Fibroblast of peridontal ligament (primary cell): ENCODE measurements around the gene UBXN7.
"Not testable (repeated sequence)": the region's sequence is repeated elsewhere in the genome, so short reads cannot be mapped to it uniquely, and the experiment has no call there.

Experiments
- DNase-seq: peaks from one replicate; pipeline ENCODE4 v3.0.0-alpha.2; 2010; ENCODE audit errors: extremely low read depth

UBXN7 gene, protein sequence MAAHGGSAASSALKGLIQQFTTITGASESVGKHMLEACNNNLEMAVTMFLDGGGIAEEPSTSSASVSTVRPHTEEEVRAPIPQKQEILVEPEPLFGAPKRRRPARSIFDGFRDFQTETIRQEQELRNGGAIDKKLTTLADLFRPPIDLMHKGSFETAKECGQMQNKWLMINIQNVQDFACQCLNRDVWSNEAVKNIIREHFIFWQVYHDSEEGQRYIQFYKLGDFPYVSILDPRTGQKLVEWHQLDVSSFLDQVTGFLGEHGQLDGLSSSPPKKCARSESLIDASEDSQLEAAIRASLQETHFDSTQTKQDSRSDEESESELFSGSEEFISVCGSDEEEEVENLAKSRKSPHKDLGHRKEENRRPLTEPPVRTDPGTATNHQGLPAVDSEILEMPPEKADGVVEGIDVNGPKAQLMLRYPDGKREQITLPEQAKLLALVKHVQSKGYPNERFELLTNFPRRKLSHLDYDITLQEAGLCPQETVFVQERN

DNA sequence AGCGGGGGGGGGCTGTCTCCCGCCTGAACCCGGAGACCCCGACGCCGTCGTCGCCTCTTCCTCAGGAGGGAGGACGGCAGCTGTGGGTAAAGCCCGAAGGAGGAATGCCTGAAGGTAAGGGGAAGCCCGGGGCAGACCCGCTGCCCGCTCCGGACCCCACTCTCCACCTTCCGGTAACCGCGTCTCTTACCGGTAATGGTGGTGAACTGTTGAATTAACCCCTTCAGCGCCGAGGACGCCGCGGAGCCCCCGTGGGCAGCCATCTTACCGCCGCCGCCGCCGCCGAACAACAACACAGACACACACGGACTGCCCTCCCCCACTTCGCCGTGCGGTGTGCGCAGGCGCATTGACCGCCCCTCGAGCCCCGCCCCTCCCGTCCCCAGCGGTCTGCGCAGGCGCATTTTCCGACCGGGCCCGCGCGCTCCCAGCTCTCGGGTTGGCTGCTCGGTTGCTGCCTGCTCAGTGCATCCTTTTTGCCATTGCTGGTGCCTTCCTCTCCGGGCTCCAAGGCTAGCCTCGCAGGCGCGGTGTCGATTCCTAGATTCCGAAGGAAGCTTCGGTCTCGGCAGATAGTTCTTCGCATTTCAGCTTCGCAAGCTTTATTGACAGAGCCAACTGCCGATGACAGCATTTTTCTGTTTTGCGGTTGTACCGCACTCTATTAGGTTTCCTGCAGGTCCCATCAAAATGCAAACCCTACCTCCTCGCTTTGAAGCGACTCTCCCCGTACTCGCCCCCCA is at the start of gene UBXN7:
Gene UBXN7 (minus strand): TSS at position 291 of the 743 bp plus-strand sequence. CDS start 28 bp downstream, at position 263.
- peak; percentile 89 for DNase-seq

DNA sequence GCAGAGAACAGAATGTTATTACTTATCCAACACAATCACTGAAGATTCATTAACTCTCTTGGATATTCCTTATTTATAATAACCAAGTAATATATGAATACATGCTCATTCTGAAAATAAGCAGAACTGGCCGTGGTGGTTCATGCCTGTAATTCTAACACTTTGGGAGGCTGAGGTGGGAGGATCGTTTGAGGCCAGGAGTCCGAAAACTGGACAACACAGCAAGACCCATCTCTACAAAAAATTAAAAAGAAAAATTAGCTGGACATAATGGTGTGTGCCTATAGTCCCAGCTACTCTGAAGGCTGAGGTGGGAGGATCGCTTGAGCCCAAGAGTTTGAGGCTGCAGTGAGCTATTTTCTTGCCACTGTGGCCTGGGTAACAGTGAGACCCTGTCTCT is 45.5 kb upstream of the UBXN7 start:
- DNase-seq, result no peak

DNA sequence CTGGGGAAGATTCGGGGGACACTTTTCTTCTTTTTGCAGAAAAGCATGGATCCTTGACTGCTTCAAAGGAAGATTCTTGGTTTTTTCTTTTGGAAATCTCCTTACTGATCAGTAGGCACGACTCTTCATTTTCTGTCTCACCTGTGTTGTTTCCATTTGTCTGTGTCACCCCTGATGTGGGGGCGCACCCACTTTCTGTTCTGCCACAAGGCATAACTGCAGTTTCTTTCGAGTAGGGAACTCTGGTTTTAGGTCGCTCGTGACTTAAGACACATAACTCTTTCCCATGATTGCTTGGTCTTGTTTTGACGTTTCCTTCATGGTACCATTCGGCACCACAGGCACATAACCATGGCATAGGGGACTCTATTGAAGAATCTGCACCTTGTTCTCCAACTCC is 40.1 kb upstream of the UBXN7 start:
- no peak for DNase-seq

DNA sequence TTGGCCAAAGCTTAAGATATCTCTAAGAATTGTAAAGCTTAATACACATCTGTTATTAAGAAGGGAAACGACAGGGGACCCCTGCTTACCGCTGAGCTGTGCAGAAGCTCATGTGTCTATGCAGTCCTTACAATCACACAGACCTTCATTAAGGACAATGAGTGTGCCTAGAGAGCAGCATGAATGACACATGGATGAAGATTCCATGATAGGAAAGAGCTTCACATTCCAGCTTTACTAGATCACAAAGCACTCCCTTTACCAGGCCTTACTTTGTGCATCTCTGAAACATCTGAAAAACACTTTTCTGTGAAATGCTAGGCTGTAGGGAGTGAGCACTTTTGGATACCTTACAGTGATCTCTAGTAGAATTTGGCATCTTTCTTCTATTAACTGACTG is 39.3 kb upstream of the UBXN7 start:
- no peak for DNase-seq

DNA sequence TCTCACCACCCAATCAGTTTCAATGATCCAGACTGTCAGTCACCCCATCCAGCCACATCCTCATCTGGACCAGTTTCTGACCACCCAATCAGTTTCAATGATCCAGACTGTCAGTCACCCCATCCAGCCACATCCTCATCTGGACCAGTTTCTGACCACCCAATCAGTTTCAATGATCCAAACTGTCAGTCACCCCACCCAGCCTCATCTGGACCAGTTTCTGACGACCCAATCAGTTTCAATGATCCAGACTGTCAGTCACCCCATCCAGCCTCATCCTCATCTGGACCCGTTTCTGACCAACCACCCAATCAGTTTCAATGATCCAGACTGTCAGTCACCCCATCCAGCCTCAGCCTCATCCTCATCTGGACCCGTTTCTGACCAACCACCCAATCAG is 38.0 kb upstream of the UBXN7 start:
- not testable (repeated sequence) for DNase-seq

DNA sequence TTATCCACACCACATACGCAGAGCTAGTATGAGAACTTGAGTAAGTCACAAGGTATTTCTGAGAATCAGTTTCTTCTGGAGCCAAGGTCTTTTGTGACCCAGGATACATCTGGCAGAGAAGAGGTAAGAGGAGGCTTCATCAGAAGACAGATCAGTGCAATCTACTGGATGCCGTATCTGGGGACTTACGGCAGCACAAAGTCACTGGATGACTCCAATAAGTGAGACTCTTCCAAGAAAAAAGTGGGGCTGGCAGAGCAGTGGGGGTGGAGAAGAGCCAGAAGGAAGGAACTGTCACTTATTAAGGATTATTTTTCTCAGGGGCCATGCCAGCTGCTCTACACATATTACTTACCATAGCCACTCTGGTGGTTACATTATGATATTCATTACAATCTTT is 31.6 kb upstream of the UBXN7 start:
- DNase-seq, result no peak

DNA sequence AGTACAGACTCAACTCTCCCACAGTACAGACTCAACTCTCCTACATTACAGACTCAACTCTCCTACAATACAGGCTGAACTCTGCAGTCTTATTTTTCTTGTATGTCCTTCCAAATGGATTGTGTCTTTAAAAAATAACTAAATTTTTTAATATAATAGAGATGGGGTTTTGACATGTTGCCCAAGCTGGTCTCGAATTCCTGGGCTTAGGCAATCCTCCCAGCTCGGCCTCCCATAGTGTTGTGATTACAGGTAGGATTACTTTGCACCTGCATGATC is 31.2 kb upstream of the UBXN7 start:
- no peak for DNase-seq

DNA sequence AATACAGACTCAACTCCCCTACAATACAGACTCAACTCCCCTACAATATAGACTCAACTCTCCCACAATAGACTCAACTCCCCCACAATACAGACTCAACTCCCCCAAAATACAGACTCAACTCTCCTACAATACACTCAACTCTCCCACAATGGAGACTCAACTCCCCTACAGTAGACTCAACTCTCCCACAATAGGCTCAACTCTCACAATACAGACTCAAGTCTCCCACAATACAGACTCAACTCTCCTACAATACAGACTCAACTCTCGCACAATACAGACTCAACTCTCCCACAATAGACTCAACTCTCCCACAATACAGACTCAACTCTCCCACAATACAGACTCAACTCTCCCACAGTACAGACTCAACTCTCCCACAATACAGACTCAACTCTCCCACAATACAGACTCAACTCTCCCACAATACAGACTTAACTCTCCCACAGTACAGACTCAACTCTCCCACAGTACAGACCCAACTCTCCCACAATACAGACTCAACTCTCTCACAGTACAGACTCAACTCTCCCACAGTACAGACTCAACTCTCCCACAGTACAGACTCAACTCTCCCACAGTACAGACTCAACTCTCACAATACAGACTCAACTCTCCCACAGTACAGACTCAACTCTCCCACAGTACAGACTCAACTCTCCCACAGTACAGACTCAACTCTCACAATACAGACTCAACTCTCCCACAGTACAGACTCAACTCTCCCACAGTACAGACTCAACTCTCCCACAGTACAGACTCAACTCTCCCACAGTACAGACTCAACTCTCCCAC is 30.7 kb upstream of the UBXN7 start:
- not testable (repeated sequence) for DNase-seq

DNA sequence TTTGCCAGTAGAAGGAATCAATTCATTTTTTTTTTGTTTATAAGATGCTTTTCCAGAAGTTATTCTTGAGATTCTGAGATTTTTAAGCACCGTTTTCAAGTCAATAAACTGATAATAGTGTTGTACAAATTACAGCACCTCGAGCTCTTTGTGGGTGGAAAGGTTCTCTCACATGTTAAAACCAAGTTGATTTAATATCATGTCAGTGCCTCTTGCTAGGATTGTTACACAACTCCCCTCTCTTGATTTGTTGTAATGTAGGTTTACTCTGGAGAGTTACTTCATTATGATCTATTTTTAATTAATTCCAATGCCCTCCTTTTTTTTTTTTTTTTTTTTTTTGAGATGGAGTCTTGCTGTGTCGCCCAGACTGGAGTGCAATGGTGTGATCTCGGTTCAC is 25.8 kb upstream of the UBXN7 start:
- DNase-seq, result no peak

DNA sequence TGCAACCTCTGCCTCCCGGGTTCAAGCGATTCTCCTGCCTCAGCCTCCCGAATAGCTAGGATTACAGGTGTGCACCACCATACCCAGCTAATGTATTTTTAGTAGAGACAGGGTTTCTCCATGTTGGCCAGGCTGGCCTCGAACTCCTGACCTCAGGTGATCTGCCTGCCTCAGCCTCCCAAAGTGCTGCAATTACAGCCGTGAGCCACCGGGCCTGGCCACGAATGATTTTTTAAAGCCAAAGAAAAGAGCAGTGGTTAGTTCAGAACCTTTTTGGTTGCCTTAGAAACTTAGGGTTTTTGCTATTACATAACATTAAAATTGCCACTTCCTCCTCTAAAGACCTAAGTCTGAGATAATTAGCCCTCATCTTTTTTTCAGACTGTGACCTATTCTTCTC is 25.2 kb upstream of the UBXN7 start:
- not testable (repeated sequence) for DNase-seq

DNA sequence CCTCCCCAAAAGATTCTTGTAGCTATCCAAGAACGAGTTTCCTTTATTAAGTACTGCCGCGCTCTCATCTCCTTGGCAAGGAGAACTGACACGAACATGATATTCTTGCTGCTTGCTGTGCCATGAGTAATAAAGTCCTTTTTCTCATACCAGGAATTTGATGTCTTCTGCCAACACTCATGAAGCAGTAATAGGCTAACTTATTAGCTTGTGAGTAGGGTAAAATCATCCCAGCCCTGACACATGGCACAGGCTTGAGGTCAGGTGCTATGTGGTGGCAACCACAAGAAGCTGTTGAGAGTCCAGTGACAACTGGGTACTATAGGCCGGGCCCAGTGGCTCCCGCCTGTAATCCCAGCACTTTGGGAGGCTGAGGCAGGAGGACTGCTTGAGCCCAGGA is 22.7 kb upstream of the UBXN7 start:
- DNase-seq, result peak; percentile 38

DNA sequence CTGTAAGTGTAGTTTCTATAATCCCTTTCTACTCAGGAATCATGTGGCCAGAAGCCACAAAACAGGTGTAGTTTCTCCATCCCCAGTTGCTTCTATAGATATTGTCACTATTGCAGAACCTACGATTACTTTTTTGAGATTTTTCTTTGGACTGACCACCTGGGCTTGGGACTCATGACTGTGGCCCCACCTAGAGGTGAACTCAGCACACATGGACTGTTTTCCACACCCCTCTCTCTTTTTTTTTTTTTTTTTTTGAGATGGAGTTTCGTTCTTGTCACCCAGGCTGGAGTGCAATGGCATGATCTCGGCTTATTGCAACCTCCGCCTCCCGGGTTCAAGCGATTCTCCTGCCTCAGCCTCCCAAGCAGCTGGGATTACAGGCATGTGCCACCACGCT is 13.2 kb upstream of the UBXN7 start:
- not testable (repeated sequence) for DNase-seq

DNA sequence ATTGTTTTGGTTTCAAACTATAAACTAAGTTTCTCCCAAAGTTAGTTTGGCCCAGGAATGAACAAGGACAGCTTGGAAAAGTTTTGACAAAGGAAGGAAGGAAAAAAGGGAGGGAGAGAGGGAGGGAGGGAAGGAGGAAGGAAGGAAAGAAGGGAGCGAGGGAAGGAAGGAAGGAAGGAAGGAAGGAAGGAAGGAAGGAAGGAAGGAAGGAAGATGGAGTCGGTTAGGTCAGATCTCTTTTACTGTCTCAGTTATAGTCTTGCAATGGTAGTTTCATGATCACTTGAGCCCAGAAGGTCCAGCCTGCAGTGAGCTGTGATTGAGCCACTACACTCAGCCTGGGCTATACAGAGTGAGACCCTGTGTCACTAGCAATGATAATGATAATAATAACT is 12.3 kb upstream of the UBXN7 start:
- no peak for DNase-seq

DNA sequence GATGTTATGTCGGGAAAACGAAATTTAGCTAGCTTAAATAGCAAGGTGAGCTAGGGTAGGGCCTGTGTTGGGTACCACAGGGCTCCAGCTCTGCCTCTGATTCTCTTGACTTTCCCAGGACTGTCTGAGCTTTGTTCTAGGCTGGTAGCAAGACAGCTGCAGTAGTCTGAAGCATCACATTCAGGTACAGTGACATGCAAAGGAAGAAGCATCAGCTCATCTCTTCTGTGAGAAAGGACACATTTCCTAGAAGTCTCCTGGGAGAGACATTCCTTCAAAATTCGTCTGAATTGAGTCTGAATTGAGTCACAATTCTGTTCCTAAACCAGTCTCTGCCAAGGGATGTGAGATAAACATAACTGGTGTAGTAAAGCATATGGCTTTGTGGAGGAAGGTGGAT is 8.5 kb upstream of the UBXN7 start:
- peak; percentile 17 for DNase-seq

DNA sequence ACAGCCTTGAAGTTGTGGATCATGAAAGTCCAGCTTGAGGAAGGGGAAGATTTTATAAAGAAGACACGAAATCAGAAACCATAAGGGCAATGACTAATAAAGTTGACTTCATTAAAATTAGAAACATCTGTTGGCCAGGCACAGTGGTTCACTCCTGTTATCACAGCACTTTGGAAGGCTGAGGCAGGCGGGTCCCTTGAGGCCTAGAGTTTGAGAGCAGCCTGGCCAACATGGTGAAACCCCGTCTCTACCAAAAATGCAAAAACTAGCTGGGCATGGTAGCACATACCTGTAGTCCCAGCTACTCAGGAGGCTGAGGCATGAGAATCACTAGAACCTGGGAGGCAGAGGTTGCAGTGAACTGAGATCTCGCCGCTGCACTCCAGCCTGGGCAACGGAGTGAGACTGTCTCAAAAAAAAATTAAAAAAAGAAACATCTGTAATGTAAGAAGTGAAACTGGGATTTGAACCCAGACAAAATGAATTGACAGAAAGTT is 7.9 kb upstream of the UBXN7 start:
- peak; percentile 92 for DNase-seq

DNA sequence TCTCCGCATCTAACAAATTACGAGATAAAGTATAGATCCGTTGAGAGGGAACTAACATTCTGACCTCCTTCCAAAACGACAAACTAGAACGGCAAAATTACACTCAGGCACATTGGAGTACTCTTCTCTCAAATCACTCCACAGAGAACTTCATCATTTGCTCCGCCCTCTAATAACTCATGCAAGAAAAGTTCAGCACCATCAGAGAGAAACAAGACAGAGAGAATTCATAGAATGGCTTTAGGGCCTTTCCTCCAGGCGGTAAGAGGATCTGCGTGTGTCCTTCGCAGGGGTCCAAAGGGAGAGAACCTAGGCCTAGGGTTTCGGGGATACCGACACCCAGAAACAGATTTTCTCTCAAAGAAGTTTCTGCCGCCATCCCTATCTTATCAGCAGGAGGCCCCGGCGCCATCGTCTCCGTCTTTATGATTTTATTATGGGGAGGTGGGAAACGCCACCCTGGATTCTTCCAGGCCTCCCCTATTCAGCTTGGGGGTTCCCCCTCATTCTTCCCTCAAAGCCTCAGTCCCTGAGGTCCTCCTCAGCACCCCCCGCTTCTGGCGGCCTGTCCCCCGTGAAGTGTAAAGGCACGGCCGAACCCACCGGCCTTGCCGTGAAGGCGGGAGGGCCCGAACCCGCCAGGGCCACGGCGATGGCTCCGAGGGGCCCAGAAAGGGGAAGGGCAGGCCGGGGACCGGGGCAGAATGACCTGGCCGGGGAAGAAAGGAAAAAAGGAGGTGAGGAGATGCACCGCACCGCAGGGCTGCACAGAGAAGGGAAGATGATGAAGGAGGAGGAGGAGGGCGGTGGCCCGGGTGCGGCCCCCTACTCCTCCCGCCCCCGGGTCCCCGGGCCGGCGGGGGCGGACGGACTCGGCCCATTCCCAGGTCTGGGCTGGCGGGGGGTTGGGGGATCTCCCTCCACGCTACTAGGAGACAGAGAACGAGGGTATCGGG is 768 bp downstream of the UBXN7 start:
- peak; percentile 74 for DNase-seq

DNA sequence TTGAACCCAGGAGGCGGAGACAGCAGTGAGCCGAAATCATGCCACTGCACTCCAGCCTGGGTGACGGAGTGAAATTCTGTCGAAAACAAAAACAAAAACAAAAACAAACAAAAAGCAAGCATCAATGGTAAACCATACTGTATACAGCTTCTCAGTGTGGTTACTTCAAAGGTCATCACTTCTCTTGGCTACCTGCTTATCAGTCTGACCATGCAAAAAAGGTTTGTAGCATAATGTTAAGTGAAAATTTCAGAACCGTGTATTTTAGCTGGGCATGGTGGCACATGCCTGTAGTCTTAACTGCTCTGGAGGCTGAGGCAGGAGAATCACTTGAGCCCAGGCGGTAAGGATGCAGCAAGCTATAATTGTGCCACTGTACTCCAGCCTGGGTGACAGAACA is 4.2 kb downstream of the UBXN7 start:
- no peak for DNase-seq

DNA sequence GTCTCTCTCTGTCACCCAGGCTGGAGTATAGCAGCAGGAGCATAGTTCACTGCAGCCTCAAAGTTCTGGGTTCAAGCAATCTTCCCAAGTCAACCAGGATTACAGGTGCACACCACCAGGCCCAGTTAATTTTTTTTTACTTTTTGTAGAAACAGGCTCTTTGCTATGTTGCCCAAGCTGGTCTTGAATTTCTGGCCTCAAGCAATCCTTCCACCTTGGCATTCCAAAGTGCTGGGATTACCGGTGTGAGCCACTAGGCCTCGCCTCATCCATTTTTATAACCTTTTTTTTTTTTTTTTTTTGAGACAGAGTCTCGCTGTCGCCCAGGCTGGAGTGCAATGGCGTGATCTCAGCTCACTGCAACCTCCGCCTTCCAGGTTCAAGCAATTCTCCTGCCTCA is 7.8 kb downstream of the UBXN7 start:
- not testable (repeated sequence) for DNase-seq

DNA sequence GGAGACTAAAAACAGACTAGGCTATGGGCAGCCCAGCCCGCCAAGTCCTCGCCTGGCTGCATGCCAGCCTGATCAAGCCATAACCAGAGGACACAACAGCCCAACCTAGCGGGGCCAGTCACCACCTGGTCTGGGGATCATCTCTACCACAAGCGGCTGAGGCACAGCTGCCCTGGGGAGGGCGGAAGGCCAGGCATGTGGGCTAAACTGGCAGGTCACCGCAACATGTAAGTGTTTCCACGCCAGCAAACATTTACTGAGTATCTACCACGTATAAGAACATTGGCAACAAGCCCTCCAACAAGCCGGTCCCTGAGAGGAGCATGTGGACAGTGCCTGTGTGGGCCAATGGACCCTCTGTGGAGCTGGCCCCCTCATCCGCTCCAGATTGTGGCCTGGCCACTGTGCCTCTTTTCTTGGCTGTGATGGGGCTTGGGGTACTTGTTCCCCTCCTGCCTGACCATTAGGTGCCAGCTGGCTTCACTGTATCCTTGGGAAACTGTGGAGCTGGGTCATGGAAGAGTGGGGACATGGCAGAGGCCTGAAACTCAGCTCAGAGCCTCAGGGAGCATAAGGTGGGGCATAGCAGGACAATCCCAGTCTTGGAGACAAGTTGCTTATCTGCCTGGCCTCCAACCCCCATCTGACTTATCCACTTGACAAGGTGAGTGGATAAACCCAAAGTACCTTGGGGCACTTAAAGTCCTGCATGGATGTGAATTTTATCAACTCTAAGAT is 9.0 kb downstream of the UBXN7 start:
- no peak for DNase-seq

DNA sequence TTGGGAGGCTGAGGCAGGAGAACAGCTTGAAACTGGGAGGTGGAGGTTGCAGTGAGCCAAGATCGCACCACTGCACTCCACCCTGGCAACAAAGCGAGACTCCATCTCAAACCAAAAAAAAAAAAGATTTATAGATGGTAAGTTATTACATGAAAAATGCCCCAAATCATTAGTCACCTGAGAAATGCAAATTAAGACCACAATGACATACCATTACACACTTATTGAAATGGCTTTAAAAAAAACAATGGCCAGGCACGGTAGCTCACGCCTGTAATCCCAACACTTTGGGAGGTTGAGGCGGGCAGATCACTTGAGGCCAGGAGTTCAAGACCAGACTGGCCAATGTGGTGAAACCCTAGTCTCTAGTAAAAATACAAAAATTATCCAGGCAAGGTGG is 10.6 kb downstream of the UBXN7 start:
- not testable (repeated sequence) for DNase-seq
